K562 (cell line): ENCODE measurements around the gene WRAP53. TPM values are rescaled to one million over a fixed set of nuclear protein-coding genes. Genes with fewer than 3 reads are reported as not detected.

Experiments used
- ATAC-seq: fragments of 200-7000 bp; cut with Tn5 transposase; 3 replicates; pipeline ENCODE4 v1.9.1; 2020; ENCODE audit warnings: moderate library complexity
- BruUV-seq: library from RNA; stranded (reverse); fragments of 400-500 nt; replicated peaks from 2 replicates; lab custom pipeline; 2021; lab: Mats Ljungman, UMichigan
- CTCF ChIA-PET: fragments of 300-600 bp; formaldehyde crosslinking; extraction: SDS; loops from one replicate; lab custom pipeline; 2021; ENCODE audit warnings: low intra/inter-chr PET ratio; lab: Yijun Ruan, JAX
- POLR2A ChIA-PET: fragments of 300-600, 350-650 bp; sonication (Branson Sonifier 250); formaldehyde crosslinking; extraction: SDS; loops from one replicate; lab custom pipeline; 2021; ENCODE audit warnings: antibody characterized with exemption, inconsistent platforms; lab: Yijun Ruan, JAX
- DNase-seq, 4 experiments: peaks; one replicate each; pipeline versions ENCODE4 v3.0.0 to v3.0.0-alpha.2; 2011 to 2018; ENCODE audit warnings: low spot score in 3 of 4, mixed read lengths in 3 of 4; ENCODE audit errors: extremely low read depth in 1 of 4
- FAIRE-seq: peaks from 2 replicates; lab custom pipeline; 2011; peaks lifted over from hg19 to GRCh38; lab: Jason Lieb, UNC
- H2AFZ ChIP-seq: 2 replicates; pipeline ENCODE4 v1.6.0; 2011; ENCODE audit warnings: low read depth, low read length, control low read depth, inconsistent platforms
- H3K27ac ChIP-seq: fragments of 200-600 bp; 3 replicates; pipeline ENCODE4 v1.8.0; 2011; ENCODE audit warnings: low read depth, mild to moderate bottlenecking, control low read depth, inconsistent platforms, low read length, moderate library complexity, mixed read lengths; ENCODE audit errors: extremely low read depth
- H3K27me3 ChIP-seq, 2 experiments: fragments of 300-600 bp in 1 of 2; 2 replicates in 1 of 2; 3 replicates in 1 of 2; pipeline versions ENCODE4 v1.6.0 to v1.8.0; 2011; ENCODE audit warnings: inconsistent platforms in 2 of 2, low read length in 2 of 2, mild to moderate bottlenecking in 1 of 2, mixed read lengths in 1 of 2, moderate library complexity in 1 of 2; ENCODE audit not compliant: control insufficient read depth in 2 of 2, insufficient read depth in 2 of 2
- H3K36me3 ChIP-seq: fragments of 300-600 bp; 3 replicates; pipeline ENCODE4 v1.8.0; 2011; ENCODE audit warnings: mild to moderate bottlenecking, low read length, inconsistent platforms; ENCODE audit not compliant: control insufficient read depth, insufficient read depth
- H3K4me1 ChIP-seq, 2 experiments: fragments of 200-600 bp in 1 of 2; replicated peaks in 1 of 2; 2 replicates in 1 of 2; 3 replicates in 1 of 2; pipeline versions ENCODE4 v1.5.1 to v1.8.0; 2011; ENCODE audit warnings: inconsistent platforms in 2 of 2, low read length in 2 of 2, mild to moderate bottlenecking in 1 of 2, mixed read lengths in 1 of 2, moderate library complexity in 1 of 2; ENCODE audit not compliant: control insufficient read depth in 2 of 2, insufficient read depth in 2 of 2
- H3K4me2 ChIP-seq: 2 replicates; pipeline ENCODE4 v1.6.1; 2011; ENCODE audit warnings: low read length, control low read depth, inconsistent platforms, mixed read lengths; ENCODE audit not compliant: insufficient read depth
- H3K4me3 ChIP-seq: fragments of 200-600 bp; sonication (generic), shearing (Covaris generic); 2 replicates; pipeline ENCODE4 v1.5.1; 2016; ENCODE audit warnings: control low read depth, inconsistent platforms
- H3K79me2 ChIP-seq: fragments of 200-600 bp; 3 replicates; pipeline ENCODE4 v1.8.0; 2011; ENCODE audit warnings: low read length, inconsistent platforms; ENCODE audit not compliant: control insufficient read depth, insufficient read depth
- H3K9ac ChIP-seq, 2 experiments: 2 replicates each; pipeline versions ENCODE4 v1.6.0 to v1.6.1; 2011; ENCODE audit warnings: low read depth in 2 of 2, low read length in 2 of 2, control low read depth in 1 of 2, inconsistent platforms in 1 of 2, mild to moderate bottlenecking in 1 of 2, mixed read lengths in 1 of 2; ENCODE audit not compliant: insufficient read depth in 1 of 2
- H3K9me1 ChIP-seq: one replicate; pipeline ENCODE4 v1.6.0; 2011; ENCODE audit warnings: inconsistent platforms, mild to moderate bottlenecking, low read length, moderate library complexity; ENCODE audit not compliant: control insufficient read depth, insufficient read depth
- H3K9me3 ChIP-seq: replicated peaks from 2 replicates; pipeline ENCODE4 v1.5.1; 2011; ENCODE audit warnings: low read depth, low read length, inconsistent platforms; ENCODE audit not compliant: control insufficient read depth, insufficient read depth
- H4K20me1 ChIP-seq: replicated peaks from 2 replicates; pipeline ENCODE4 v1.6.1; 2011; ENCODE audit warnings: low read length, inconsistent platforms, mixed read lengths; ENCODE audit not compliant: control insufficient read depth, insufficient read depth
- BMI1 ChIP-seq: fragments of 150-350 bp; IDR thresholded peaks from 2 replicates; pipeline ENCODE4 v1.6.1; 2014; ENCODE audit warnings: low read length
- CBX2 ChIP-seq: fragments of 200-600 bp; sonication (generic); IDR thresholded peaks from one replicate; pipeline ENCODE4 v1.6.1; 2012; ENCODE audit warnings: mild to moderate bottlenecking, low read length, inconsistent platforms; ENCODE audit not compliant: insufficient read depth, poor library complexity, severe bottlenecking
- CREBBP ChIP-seq: IDR thresholded peaks from one replicate; pipeline ENCODE4 v1.6.1; 2012; ENCODE audit warnings: low read depth, mild to moderate bottlenecking, control low read depth, inconsistent platforms, low read length
- EZH2 ChIP-seq: IDR thresholded peaks from 2 replicates; pipeline ENCODE4 v1.6.1; 2012; ENCODE audit warnings: low read depth, mild to moderate bottlenecking, inconsistent platforms, low read length, borderline replicate concordance
- FOXJ3 ChIP-seq: sonication (generic); formaldehyde crosslinking; IDR thresholded peaks from 2 replicates; pipeline ENCODE4 v1.4.0; 2020; ENCODE audit warnings: mild to moderate bottlenecking, missing genetic modification reagents
- GATAD2B ChIP-seq: fragments of 450-650 bp; IDR thresholded peaks from 2 replicates; pipeline ENCODE4 v1.6.1; 2017; ENCODE audit warnings: mild to moderate bottlenecking, borderline replicate concordance
- HDAC3 ChIP-seq: fragments of 450-650 bp; IDR thresholded peaks from 2 replicates; pipeline ENCODE4 v1.6.1; 2018; ENCODE audit warnings: borderline replicate concordance, mild to moderate bottlenecking, moderate library complexity; ENCODE audit not compliant: partially characterized antibody
- HMG20B ChIP-seq: fragments of 250-450 bp; sonication (Bioruptor Pico); IDR thresholded peaks from 2 replicates; pipeline ENCODE4 v1.5.0; 2021; ENCODE audit warnings: mild to moderate bottlenecking
- HNRNPH1 ChIP-seq: fragments of 200-400 bp; formaldehyde crosslinking; optimal IDR thresholded peaks from 2 replicates; pipeline ENCODE3; 2017; ENCODE audit warnings: low read depth, mild to moderate bottlenecking, low read length, moderate library complexity
- MLX ChIP-seq, 2 experiments: fragments of 450-650 bp in 1 of 2; sonication (generic) in 1 of 2; formaldehyde crosslinking; conservative IDR thresholded peaks; 2 replicates each; pipeline versions ENCODE4 v1.4.0 to v1.8.1; 2020 to 2022; ENCODE audit warnings: mild to moderate bottlenecking in 1 of 2, missing genetic modification reagents in 1 of 2
- NFRKB ChIP-seq: fragments of 450-650 bp; IDR thresholded peaks from 2 replicates; pipeline ENCODE4 v1.6.1; 2016; ENCODE audit warnings: low read depth
- PRPF4 ChIP-seq: fragments of 200-400 bp; formaldehyde crosslinking; IDR thresholded peaks from one replicate; pipeline ENCODE4 v1.6.1; 2017; ENCODE audit warnings: low read length, low read depth, mild to moderate bottlenecking; ENCODE audit not compliant: insufficient read depth, poor library complexity, severe bottlenecking
- RERE ChIP-seq: sonication (generic); formaldehyde crosslinking; IDR thresholded peaks from 2 replicates; pipeline ENCODE4 v1.8.0; 2023; ENCODE audit warnings: missing genetic modification reagents, mild to moderate bottlenecking, borderline replicate concordance
- SMARCE1 ChIP-seq: fragments of 450-650 bp; IDR thresholded peaks from 2 replicates; pipeline ENCODE4 v1.7.1; 2016; ENCODE audit warnings: mild to moderate bottlenecking
- SMC3 ChIP-seq: conservative IDR thresholded peaks from 2 replicates; pipeline ENCODE4 v1.6.1; 2011; ENCODE audit warnings: low read depth, low read length, improper control_type of control experiment; ENCODE audit not compliant: insufficient read depth
- SPI1 ChIP-seq: IDR thresholded peaks from 2 replicates; pipeline ENCODE4 v1.6.1; 2011; ENCODE audit warnings: low read depth, low read length, control low read depth, borderline replicate concordance
- TEAD4 ChIP-seq, 2 experiments: sonication (generic) in 1 of 2; formaldehyde crosslinking in 1 of 2; IDR thresholded peaks; 2 replicates each; pipeline versions ENCODE4 v1.6.1 to v1.8.0; 2012 to 2022; ENCODE audit warnings: borderline replicate concordance in 1 of 2, inconsistent platforms in 1 of 2, low read length in 1 of 2, mild to moderate bottlenecking in 1 of 2, missing genetic modification reagents in 1 of 2
- ZKSCAN8 ChIP-seq: fragments of 200-800 bp; sonication (Bioruptor generic); IDR thresholded peaks from 2 replicates; pipeline ENCODE4 v1.6.1; 2016; ENCODE audit warnings: missing genetic modification characterization, missing compliant biosample characterization
- WGBS: fragments of 100-300 bp; shearing (Covaris generic); methylation state at CpG from one replicate; pipeline ENCODE4 v1.1.6; 2016; ENCODE audit warnings: low coverage, mixed read lengths; ENCODE audit not compliant: insufficient coverage; ENCODE audit errors: missing lambda C conversion rate; 5-methylcytosine and 5-hydroxymethylcytosine counted together
- in situ Hi-C: fragments of 300-500 bp; cut with MboI; formaldehyde crosslinking; loops from 4 replicates; pipeline ENCODE4 v1.15.0; 2018; ENCODE audit warnings: inconsistent platforms, mixed read lengths
- intact Hi-C: fragments of 100-400 bp; cut with micrococcal nuclease; formaldehyde crosslinking; loops from 2 replicates; pipeline ENCODE4 v1.14.2; 2022
- polyA plus RNA-seq, 8 experiments: library from polyadenylated mRNA; depleted of rRNA in 4 of 8; stranded (reverse) in 5 of 8; unstranded in 3 of 8; fragments of >200 nt; fragmentation: Nextera tagmentation in 2 of 8; fragmentation: Illumina TruSeq in 1 of 8; extraction: Ambion mirVana in 2 of 8; extraction: Trizol in 1 of 8; gene quantifications; 2 replicates each; pipeline versions ENCODE4 v1.2.1 to v1.2.3, GENCODE V29; 2011 to 2014; ENCODE audit warnings: inconsistent platforms in 1 of 8, missing spikeins in 1 of 8
- total RNA-seq, 7 experiments: library from RNA; depleted of rRNA in 6 of 7; stranded (reverse); fragments of >200 nt in 6 of 7; fragmentation: Illumina TruSeq in 2 of 7; extraction: Trizol in 2 of 7; gene quantifications; 2 replicates each; pipeline versions ENCODE4 v1.2.1 to v1.2.3, GENCODE V29; 2011 to 2021; ENCODE audit warnings: low replicate concordance in 1 of 7

WRAP53 gene
- total and polyA plus RNA-seq, 9 of the 15 experiments (the other 6 are each of a cell fraction or from before 2014, with no cell fraction given): 0.72 to 18.2 (median 13.4) TPM

- DNase-seq (no peak), ATAC-seq (no peak), FAIRE-seq (no peak)
- no peak overlapping the region; the same call in 1 of the 2 replicates for H2AFZ ChIP-seq
- H3K27ac ChIP-seq: no peak overlapping the region
- ChIA-PET CTCF (no interaction called here), POLR2A (no interaction called here)
- no peak overlapping the region for H3K9ac ChIP-seq
- H3K4me1 ChIP-seq: peaks cover 2 to 18% of the 10 kb centered on the region in 2 experiments; a peak in 3 of 5 replicates
- H3K4me2 ChIP-seq: no peak overlapping the region
- no peaks in the 10 kb centered on the region for H3K9me3 ChIP-seq
- H3K9me1 ChIP-seq: no peaks in the 10 kb centered on the region
- BruUV-seq: no TSS peak
- TF ChIP-seq TEAD4 (IDR thresholded peaks at IDR 0.05; ENCODE audit: low read length): no peak
- no peak for TF ChIP-seq TEAD4 (CRISPR knock-in tag; IDR thresholded peaks at IDR 0.05; ENCODE audit: borderline replicate concordance)
- no peak for TF ChIP-seq GATAD2B
- no peak for TF ChIP-seq NFRKB
- TF ChIP-seq PRPF4: no peak
- no peak for TF ChIP-seq MLX (CRISPR knock-in tag; conservative IDR thresholded peaks at IDR 0.05)
- no peak for TF ChIP-seq CBX2
- no peak for TF ChIP-seq SMARCE1
- TF ChIP-seq RERE (CRISPR knock-in tag): no peak
- no peak for TF ChIP-seq EZH2
- no peak for TF ChIP-seq CREBBP
- TF ChIP-seq FOXJ3 (CRISPR knock-in tag): no peak
- TF ChIP-seq HNRNPH1: no peak
- TF ChIP-seq HMG20B: no peak
- no peak for TF ChIP-seq ZKSCAN8 (CRISPR knock-in tag)
- no peak for TF ChIP-seq HDAC3
- TF ChIP-seq BMI1: no peak
- TF ChIP-seq SMC3: no peak
- TF ChIP-seq SPI1: no peak
- TF ChIP-seq, all 486 proteins: peak for 0
- no peak overlapping the region for H3K4me3 ChIP-seq
- intact Hi-C loops (no loop called here), in situ Hi-C loops (no loop called here)
- H3K27me3 ChIP-seq: peaks cover 25 to 36% of the 10 kb centered on the region in 2 experiments; a peak in 4 of 5 replicates
- no peaks in the 10 kb centered on the region for H4K20me1 ChIP-seq
- no peaks in the 10 kb centered on the region for H3K36me3 ChIP-seq
- H3K79me2 ChIP-seq: no peaks in the 10 kb centered on the region
- WGBS: 0% methylated on average over 2 of the region's 2 CpGs
Observed at GRCh38 chr17:7721612-7722011, 33.3 kb downstream of the WRAP53 start.
